DND-41 (cell line): Measurements from ENCODE around the gene NXF1.
"Not testable (repeated sequence)": the region's sequence is repeated elsewhere in the genome, so short reads cannot be mapped to it uniquely, and the experiment has no call there.

ENCODE experiments used
- ATAC-seq: fragments of 200-7000 bp; cut with Tn5 transposase; 3 replicates; pipeline ENCODE4 v1.9.1; 2021; ENCODE audit warnings: low read depth; ENCODE audit not compliant: insufficient read depth
- DNase-seq: peaks from one replicate; pipeline ENCODE4 v3.0.0-alpha.2; 2020
- H2AFZ ChIP-seq: 2 replicates; pipeline ENCODE4 v1.6.0; 2012; ENCODE audit warnings: low read depth, low read length
- H3K27ac ChIP-seq: 2 replicates; pipeline ENCODE4 v1.5.1; 2012; ENCODE audit warnings: low read length, inconsistent platforms
- H3K27me3 ChIP-seq: fragments of 200-600 bp; sonication (generic); 2 replicates; pipeline ENCODE4 v1.6.0; 2012; ENCODE audit warnings: low read length, mild to moderate bottlenecking, inconsistent platforms; ENCODE audit not compliant: insufficient read depth, poor library complexity
- H3K36me3 ChIP-seq: 2 replicates; pipeline ENCODE4 v1.5.1; 2012; ENCODE audit warnings: low read length, inconsistent platforms; ENCODE audit not compliant: insufficient read depth
- H3K4me1 ChIP-seq: 2 replicates; pipeline ENCODE4 v1.5.1; 2012; ENCODE audit warnings: mild to moderate bottlenecking, low read length; ENCODE audit not compliant: insufficient read depth
- H3K4me2 ChIP-seq: 2 replicates; pipeline ENCODE4 v1.6.0; 2012; ENCODE audit warnings: mild to moderate bottlenecking, moderate library complexity, low read length, inconsistent platforms; ENCODE audit not compliant: insufficient read depth
- H3K4me3 ChIP-seq, 2 experiments: fragments of 200-600 bp in 1 of 2; shearing (Covaris generic) in 1 of 2; 2 replicates each; pipeline ENCODE4 v1.5.1; 2012 to 2016; ENCODE audit warnings: inconsistent platforms in 2 of 2, low read length in 2 of 2, mild to moderate bottlenecking in 2 of 2, low read depth in 1 of 2, moderate library complexity in 1 of 2
- H3K79me2 ChIP-seq: 2 replicates; pipeline ENCODE4 v1.6.0; 2012; ENCODE audit warnings: low read length, inconsistent platforms; ENCODE audit not compliant: insufficient read depth
- H3K9ac ChIP-seq: 2 replicates; pipeline ENCODE4 v1.6.0; 2012; ENCODE audit warnings: low read depth, mild to moderate bottlenecking, inconsistent platforms, low read length, moderate library complexity
- H3K9me3 ChIP-seq: 2 replicates; pipeline ENCODE4 v1.5.1; 2012; ENCODE audit warnings: low read length, moderate library complexity, mild to moderate bottlenecking, inconsistent platforms; ENCODE audit not compliant: insufficient read depth, severe bottlenecking
- H4K20me1 ChIP-seq: 2 replicates; pipeline ENCODE4 v1.6.0; 2012; ENCODE audit warnings: low read length; ENCODE audit not compliant: insufficient read depth
- EZH2 ChIP-seq: IDR thresholded peaks from 3 replicates; pipeline ENCODE4 v1.6.1; 2012; ENCODE audit warnings: borderline replicate concordance, low read depth, mild to moderate bottlenecking, moderate library complexity, low read length, inconsistent platforms; ENCODE audit not compliant: severe bottlenecking
- TF ChIP-seq, protein P1 (sequence below): IDR thresholded peaks from 2 replicates; pipeline ENCODE4 v1.5.1; 2012; ENCODE audit warnings: borderline replicate concordance, low read length, moderate library complexity, mild to moderate bottlenecking; ENCODE audit not compliant: poor library complexity, severe bottlenecking; ENCODE audit errors: extremely low read depth

Gene NXF1

DNA sequence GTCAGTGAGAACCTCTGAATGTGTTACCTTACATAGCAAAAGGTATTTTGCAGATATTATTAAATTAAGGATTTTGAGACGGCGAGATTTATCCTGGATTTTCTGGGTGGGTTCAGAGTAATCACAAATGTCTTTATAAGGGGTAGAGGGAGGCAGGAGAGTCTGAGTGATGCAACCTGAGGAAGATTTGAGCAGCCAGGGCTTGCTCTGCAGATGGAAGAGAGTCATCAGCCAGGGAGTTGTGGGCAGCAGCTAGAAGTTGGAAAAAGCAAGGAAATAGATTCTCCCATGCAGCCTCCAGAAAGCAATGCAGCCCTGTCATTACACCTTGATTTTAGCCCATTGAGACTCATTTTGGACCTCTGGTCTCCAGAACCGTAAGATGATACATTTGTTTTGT, 38.2 kb upstream of the NXF1 start:
- no peak for ATAC-seq
- H3K4me2 ChIP-seq = no peak overlapping the region
- H3K27me3 ChIP-seq = no peaks in the 10 kb centered on the region
- TF ChIP-seq, protein P1, sequence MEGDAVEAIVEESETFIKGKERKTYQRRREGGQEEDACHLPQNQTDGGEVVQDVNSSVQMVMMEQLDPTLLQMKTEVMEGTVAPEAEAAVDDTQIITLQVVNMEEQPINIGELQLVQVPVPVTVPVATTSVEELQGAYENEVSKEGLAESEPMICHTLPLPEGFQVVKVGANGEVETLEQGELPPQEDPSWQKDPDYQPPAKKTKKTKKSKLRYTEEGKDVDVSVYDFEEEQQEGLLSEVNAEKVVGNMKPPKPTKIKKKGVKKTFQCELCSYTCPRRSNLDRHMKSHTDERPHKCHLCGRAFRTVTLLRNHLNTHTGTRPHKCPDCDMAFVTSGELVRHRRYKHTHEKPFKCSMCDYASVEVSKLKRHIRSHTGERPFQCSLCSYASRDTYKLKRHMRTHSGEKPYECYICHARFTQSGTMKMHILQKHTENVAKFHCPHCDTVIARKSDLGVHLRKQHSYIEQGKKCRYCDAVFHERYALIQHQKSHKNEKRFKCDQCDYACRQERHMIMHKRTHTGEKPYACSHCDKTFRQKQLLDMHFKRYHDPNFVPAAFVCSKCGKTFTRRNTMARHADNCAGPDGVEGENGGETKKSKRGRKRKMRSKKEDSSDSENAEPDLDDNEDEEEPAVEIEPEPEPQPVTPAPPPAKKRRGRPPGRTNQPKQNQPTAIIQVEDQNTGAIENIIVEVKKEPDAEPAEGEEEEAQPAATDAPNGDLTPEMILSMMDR = no peak
- TF ChIP-seq EZH2 = no peak
- no peaks in the 10 kb centered on the region for H4K20me1 ChIP-seq
- peaks cover 26% of the 10 kb centered on the region for H3K4me1 ChIP-seq
- H3K36me3 ChIP-seq = no peaks in the 10 kb centered on the region
- no peak overlapping the region; the same call in 1 of the 2 replicates for H3K9ac ChIP-seq
- H2AFZ ChIP-seq = no peak overlapping the region
- DNase-seq = no peak
- no peak overlapping the region for H3K4me3 ChIP-seq
- no peaks in the 10 kb centered on the region for H3K9me3 ChIP-seq
- H3K27ac ChIP-seq = 0 out of 2 replicates have a peak overlapping the region, but pooled peaks have one; percentile 31
- H3K79me2 ChIP-seq = peaks cover 10% of the 10 kb centered on the region

DNA sequence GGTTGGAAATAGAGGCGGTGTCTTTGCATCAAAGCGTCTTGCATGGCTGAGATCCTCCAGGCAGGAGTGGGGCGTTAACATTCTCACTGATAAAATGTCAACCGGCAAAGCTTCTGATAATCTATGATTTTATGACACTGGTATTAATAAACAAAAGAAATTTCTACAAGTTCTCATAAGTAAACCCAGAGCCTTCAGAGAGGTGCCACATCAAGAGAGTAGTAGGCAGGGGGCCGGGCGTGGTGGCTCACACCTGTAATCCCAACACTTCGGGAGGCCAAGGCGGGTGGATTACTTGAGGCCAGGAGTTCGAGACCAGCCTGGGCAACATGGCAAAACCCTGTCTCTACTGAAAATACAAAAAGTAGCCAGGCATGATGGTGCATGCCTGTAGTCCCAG, 37.7 kb upstream of the NXF1 start:
- Histone ChIP-seq H3K27ac (peak overlapping the region; percentile 94), H3K4me2 (peak overlapping the region; percentile 77), H3K4me1 (peaks cover 32% of the 10 kb centered on the region), H3K4me3 (peak overlapping the region in 1 of 2 experiments; percentile 59; a peak in 2 of 4 replicates), H2AFZ (peak overlapping the region; percentile 78), H3K79me2 (peaks cover 15% of the 10 kb centered on the region), H3K9ac (peak overlapping the region; percentile 74)
- H4K20me1 ChIP-seq, H3K9me3 ChIP-seq, H3K36me3 ChIP-seq, H3K27me3 ChIP-seq, DNase-seq, ATAC-seq: not testable (repeated sequence)

DNA sequence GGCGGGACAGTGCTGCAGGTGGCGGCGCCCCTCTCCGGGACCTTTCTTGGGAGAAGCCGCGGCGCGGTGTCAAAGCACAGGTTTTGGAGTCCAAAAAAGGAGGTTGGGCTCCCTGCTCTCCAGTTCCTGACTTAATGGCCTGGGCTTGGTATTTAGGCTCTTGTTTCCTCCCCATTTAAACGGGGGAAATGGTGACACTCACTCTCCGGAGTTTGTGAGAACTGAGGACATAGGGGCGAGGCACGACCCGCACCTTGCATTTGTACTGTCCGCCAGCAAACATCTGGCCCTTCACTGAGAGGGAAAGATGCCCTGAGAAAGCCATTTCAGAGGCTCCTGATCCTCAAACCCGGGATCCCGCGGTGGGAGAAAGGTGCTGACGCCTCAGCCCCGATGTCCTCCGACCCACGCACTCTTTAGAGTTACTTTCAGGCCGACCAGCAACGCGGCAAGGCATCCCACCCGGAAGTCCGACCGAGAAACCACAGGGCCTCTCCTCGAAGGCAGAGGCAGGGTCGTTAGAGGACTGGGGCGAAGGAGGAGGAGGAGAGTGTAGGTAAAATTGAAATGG, 37.0 kb upstream of the NXF1 start:
- DNase-seq = peak; percentile 71
- H2AFZ ChIP-seq = peak overlapping the region; percentile 78

More for the DNA sequence above, 37.0 kb upstream of the NXF1 start:
- no peak for TF ChIP-seq EZH2
- TF ChIP-seq, protein P1 = no peak
- Histone ChIP-seq H4K20me1 (no peaks in the 10 kb centered on the region), H3K4me1 (peaks cover 38% of the 10 kb centered on the region), H3K9ac (peak overlapping the region; percentile 74), H3K9me3 (no peaks in the 10 kb centered on the region), H3K4me2 (peak overlapping the region; percentile 77), H3K27ac (peak overlapping the region; percentile 94), H3K27me3 (no peaks in the 10 kb centered on the region), H3K36me3 (peaks cover 8% of the 10 kb centered on the region), H3K4me3 (peak overlapping the region; percentile 40 to 59; a peak in 3 of 4 replicates), H3K79me2 (peaks cover 21% of the 10 kb centered on the region)
- no peak for ATAC-seq
